NCI-H128 (cell line): Measurements from ENCODE around the gene MRPL9.
A peak's percentile ranks its signal among the peaks of the same experiment; 100 is the strongest.

Experiments
- DNase-seq: peaks from one replicate; lab custom pipeline; 2025; ENCODE audit not compliant: unreplicated experiment; lab: John Stamatoyannopoulos, UW

The MRPL9 gene

GRCh38 chr1:151713044-151713443, 50.3 kb downstream of the MRPL9 start:
- DNase-seq: no peak

DNA sequence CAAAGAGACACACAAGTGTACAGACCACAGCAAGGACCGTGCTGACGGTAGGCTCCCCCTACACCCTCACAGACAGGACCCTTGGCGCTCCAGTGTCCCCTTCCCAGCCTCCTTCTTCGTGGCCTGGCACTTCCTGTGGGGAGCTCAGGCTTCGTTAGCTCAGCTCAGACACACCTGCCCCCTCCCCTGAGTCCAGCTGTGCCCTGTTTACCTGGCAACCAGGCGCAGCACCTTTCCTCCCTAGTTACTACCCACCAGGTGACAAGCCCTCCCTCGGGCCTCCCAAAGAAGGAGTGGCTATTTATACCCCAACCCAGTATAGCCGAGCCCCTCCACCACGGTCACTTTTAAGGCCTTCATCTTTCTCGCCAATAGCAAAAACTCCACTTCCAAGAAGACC, 51.3 kb downstream of the MRPL9 start:
- DNase-seq: no peak

- no peak for DNase-seq
Observed at GRCh38 chr1:151711044-151711800, 52.1 kb downstream of the MRPL9 start.

GRCh38 chr1:151710187-151710840, 53.0 kb downstream of the MRPL9 start:
- DNase-seq: peak; percentile 25
